Measurements from ENCODE around the gene TLNRD1.

The TLNRD1 gene

DNA sequence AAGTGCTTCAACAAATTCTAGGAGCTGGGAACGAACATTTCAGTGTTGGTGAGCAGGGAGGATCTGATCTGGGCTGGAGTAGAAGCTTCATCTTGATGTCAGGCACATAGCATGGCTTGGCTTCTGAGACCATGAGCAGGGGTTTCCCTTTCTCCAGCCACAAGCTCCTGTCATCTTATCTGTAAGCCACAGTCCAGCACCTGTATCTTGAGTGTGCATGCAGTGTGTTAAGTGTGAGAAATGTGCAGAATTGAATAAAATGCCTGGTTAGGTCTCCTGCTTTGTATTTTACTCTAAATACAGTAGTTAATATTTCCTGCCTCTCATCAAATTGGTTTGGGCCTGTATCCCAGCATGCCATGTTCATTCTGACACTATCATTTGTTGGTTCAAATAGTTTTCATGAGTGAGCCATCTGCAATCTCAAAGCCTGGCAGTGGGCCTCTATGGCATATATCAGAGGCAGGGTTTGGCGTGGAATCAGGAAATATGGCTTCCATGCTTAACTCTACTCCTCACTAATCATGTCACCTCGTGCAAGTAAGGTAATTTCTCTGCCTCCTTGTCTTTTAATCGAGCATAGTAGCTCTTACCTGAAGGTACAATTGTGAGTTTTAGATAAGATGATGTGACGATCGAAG lies 43.3 kb downstream of the TLNRD1 start:
- Histone ChIP-seq H3K9me3 (ENCODE audit: control insufficient read depth, low read length) (no peaks in the 10 kb centered on the region), H3K4me3 (ENCODE audit: extremely low read depth, insufficient read depth, low read length, poor library complexity, severe bottlenecking) (no peak overlapping the region)

GRCh38 chr15:81046290-81046689 lies 45.6 kb downstream of the TLNRD1 start:
- H3K9me3 ChIP-seq (ENCODE audit: control insufficient read depth, low read length) = no peaks in the 10 kb centered on the region
- H3K27ac ChIP-seq (ENCODE audit: low read depth, low read length, severe bottlenecking) = no peak overlapping the region
- no peak overlapping the region for H3K4me3 ChIP-seq (ENCODE audit: extremely low read depth, insufficient read depth, low read length, poor library complexity, severe bottlenecking)
- WGBS, 2 experiments (ENCODE audit: insufficient coverage in 2 of 2) = 79 to 86% methylated on average over 2 of the region's 2 CpGs
- no peaks in the 10 kb centered on the region for H3K36me3 ChIP-seq (ENCODE audit: control insufficient read depth, insufficient read depth, low read length)
- no peaks in the 10 kb centered on the region for H3K4me1 ChIP-seq (ENCODE audit: control insufficient read depth, insufficient read depth, low read length, poor library complexity, severe bottlenecking)

More for the DNA sequence above, 43.3 kb downstream of the TLNRD1 start:
- Histone ChIP-seq H3K4me1 (ENCODE audit: control insufficient read depth, insufficient read depth, low read length, poor library complexity, severe bottlenecking) (no peaks in the 10 kb centered on the region), H3K36me3 (ENCODE audit: control insufficient read depth, insufficient read depth, low read length) (no peaks in the 10 kb centered on the region), H3K27ac (ENCODE audit: low read depth, low read length, severe bottlenecking) (no peak overlapping the region)
- 90 to 100% methylated on average over 2 to 3 of the region's 6 CpGs for WGBS, 2 experiments (ENCODE audit: insufficient coverage in 2 of 2)

- Histone ChIP-seq H3K9me3 (ENCODE audit: control insufficient read depth, low read length) (no peaks in the 10 kb centered on the region), H3K36me3 (ENCODE audit: control insufficient read depth, insufficient read depth, low read length) (no peaks in the 10 kb centered on the region), H3K27ac (ENCODE audit: low read depth, low read length, severe bottlenecking) (no peak overlapping the region), H3K4me3 (ENCODE audit: extremely low read depth, insufficient read depth, low read length, poor library complexity, severe bottlenecking) (no peak overlapping the region), H3K4me1 (ENCODE audit: control insufficient read depth, insufficient read depth, low read length, poor library complexity, severe bottlenecking) (no peaks in the 10 kb centered on the region)
- 93 to 100% methylated on average over 2 to 3 of the region's 3 CpGs for WGBS, 2 experiments (ENCODE audit: insufficient coverage in 2 of 2)
These were observed 47.2 kb downstream of the TLNRD1 start for GRCh38 chr15:81047928-81048327.

DNA sequence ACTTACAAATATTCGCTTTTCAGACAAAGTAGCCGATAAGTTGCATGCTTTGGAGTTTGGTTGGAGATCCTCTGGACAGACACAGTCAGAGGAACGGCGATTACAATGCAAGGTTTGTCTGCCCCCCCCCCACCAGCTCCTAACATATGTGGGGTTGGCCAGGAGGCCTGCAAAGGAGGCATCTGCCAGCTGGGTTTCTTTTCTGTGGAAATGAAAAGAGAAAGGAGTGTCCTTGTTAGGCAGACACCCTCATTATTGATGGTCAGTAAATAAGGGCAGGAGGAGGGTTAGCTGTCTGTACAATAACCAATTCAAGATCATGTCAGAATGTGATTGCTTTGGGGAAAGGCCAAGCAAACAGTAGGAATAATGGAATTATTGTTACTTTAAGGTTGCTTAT lies 49.1 kb downstream of the TLNRD1 start:
- Histone ChIP-seq H3K9me3 (ENCODE audit: control insufficient read depth, low read length) (no peaks in the 10 kb centered on the region), H3K36me3 (ENCODE audit: control insufficient read depth, insufficient read depth, low read length) (no peaks in the 10 kb centered on the region), H3K4me1 (ENCODE audit: control insufficient read depth, insufficient read depth, low read length, poor library complexity, severe bottlenecking) (no peaks in the 10 kb centered on the region), H3K4me3 (ENCODE audit: extremely low read depth, insufficient read depth, low read length, poor library complexity, severe bottlenecking) (no peak overlapping the region), H3K27ac (ENCODE audit: low read depth, low read length, severe bottlenecking) (no peak overlapping the region)
- WGBS, 2 experiments (ENCODE audit: insufficient coverage in 2 of 2) = 87 to 100% methylated on average over 2 to 4 of the region's 4 CpGs

- Histone ChIP-seq H3K27ac (ENCODE audit: low read depth, low read length, severe bottlenecking) (no peak overlapping the region), H3K36me3 (ENCODE audit: control insufficient read depth, insufficient read depth, low read length) (no peaks in the 10 kb centered on the region), H3K4me1 (ENCODE audit: control insufficient read depth, insufficient read depth, low read length, poor library complexity, severe bottlenecking) (no peaks in the 10 kb centered on the region), H3K4me3 (ENCODE audit: extremely low read depth, insufficient read depth, low read length, poor library complexity, severe bottlenecking) (no peak overlapping the region), H3K9me3 (ENCODE audit: control insufficient read depth, low read length) (no peaks in the 10 kb centered on the region)
These were observed 49.5 kb downstream of the TLNRD1 start for GRCh38 chr15:81050259-81050658.

GRCh38 chr15:81050805-81051204 lies 50.1 kb downstream of the TLNRD1 start:
- H3K36me3 ChIP-seq (ENCODE audit: control insufficient read depth, insufficient read depth, low read length) = no peaks in the 10 kb centered on the region
- 80 to 92% methylated on average over 1 to 2 of the region's 4 CpGs for WGBS, 2 experiments (ENCODE audit: insufficient coverage in 2 of 2)
- no peaks in the 10 kb centered on the region for H3K4me1 ChIP-seq (ENCODE audit: control insufficient read depth, insufficient read depth, low read length, poor library complexity, severe bottlenecking)
- no peaks in the 10 kb centered on the region for H3K9me3 ChIP-seq (ENCODE audit: control insufficient read depth, low read length)
- H3K27ac ChIP-seq (ENCODE audit: low read depth, low read length, severe bottlenecking) = no peak overlapping the region
- H3K4me3 ChIP-seq (ENCODE audit: extremely low read depth, insufficient read depth, low read length, poor library complexity, severe bottlenecking) = no peak overlapping the region

GRCh38 chr15:81052046-81052445 lies 51.3 kb downstream of the TLNRD1 start:
- Histone ChIP-seq H3K9me3 (ENCODE audit: control insufficient read depth, low read length) (no peaks in the 10 kb centered on the region), H3K27ac (ENCODE audit: low read depth, low read length, severe bottlenecking) (no peak overlapping the region), H3K4me3 (ENCODE audit: extremely low read depth, insufficient read depth, low read length, poor library complexity, severe bottlenecking) (no peak overlapping the region), H3K36me3 (ENCODE audit: control insufficient read depth, insufficient read depth, low read length) (no peaks in the 10 kb centered on the region), H3K4me1 (ENCODE audit: control insufficient read depth, insufficient read depth, low read length, poor library complexity, severe bottlenecking) (no peaks in the 10 kb centered on the region)
- WGBS, 2 experiments (ENCODE audit: insufficient coverage in 2 of 2) = 100% methylated on average over 1 of the region's 2 CpGs; no CpG with 5 or more reads in 1 of the 2 experiments

DNA sequence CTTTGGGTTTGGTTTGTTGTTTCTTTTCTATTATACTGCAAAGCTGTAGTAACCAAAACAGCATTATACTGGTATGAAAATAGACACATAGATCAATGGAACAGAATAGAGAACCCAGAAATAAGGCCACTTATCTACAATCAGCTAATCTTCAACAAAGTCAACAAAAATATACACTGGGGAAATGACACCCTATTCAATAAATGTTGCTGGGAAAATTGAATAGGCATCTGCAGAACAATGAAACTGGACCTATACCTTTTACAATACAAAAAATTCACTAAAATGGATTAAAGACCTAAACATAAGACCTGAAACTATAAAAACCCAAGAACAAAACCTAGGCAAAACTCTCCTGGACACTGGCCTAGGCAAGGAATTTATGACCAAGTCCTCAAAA lies 52.9 kb downstream of the TLNRD1 start:
- Histone ChIP-seq H3K9me3 (ENCODE audit: control insufficient read depth, low read length) (no peaks in the 10 kb centered on the region), H3K4me3 (ENCODE audit: extremely low read depth, insufficient read depth, low read length, poor library complexity, severe bottlenecking) (no peak overlapping the region), H3K4me1 (ENCODE audit: control insufficient read depth, insufficient read depth, low read length, poor library complexity, severe bottlenecking) (no peaks in the 10 kb centered on the region), H3K27ac (ENCODE audit: low read depth, low read length, severe bottlenecking) (no peak overlapping the region), H3K36me3 (ENCODE audit: control insufficient read depth, insufficient read depth, low read length) (no peaks in the 10 kb centered on the region)

GRCh38 chr15:81054236-81054635 lies 53.5 kb downstream of the TLNRD1 start:
- no CpG with 5 or more reads among the region's 2 CpGs for WGBS, 2 experiments (ENCODE audit: insufficient coverage in 2 of 2)
- H3K4me1 ChIP-seq (ENCODE audit: control insufficient read depth, insufficient read depth, low read length, poor library complexity, severe bottlenecking) = no peaks in the 10 kb centered on the region
- no peaks in the 10 kb centered on the region for H3K36me3 ChIP-seq (ENCODE audit: control insufficient read depth, insufficient read depth, low read length)
- H3K27ac ChIP-seq (ENCODE audit: low read depth, low read length, severe bottlenecking) = no peak overlapping the region
- no peak overlapping the region for H3K4me3 ChIP-seq (ENCODE audit: extremely low read depth, insufficient read depth, low read length, poor library complexity, severe bottlenecking)
- H3K9me3 ChIP-seq (ENCODE audit: control insufficient read depth, low read length) = no peaks in the 10 kb centered on the region

Data from mesodermal cell (in vitro differentiated cells).